Measurements from ENCODE around the gene SMIM20.
"Not testable (repeated sequence)": the region's sequence is repeated elsewhere in the genome, so short reads cannot be mapped to it uniquely, and the experiment has no call there.

SMIM20 gene

GRCh38 chr4:25892796-25893195, 21.2 kb upstream of the SMIM20 start:
- DNase-seq = no peak

- no peak for DNase-seq
Measured at GRCh38 chr4:25896776-25897539, 17.1 kb upstream of the SMIM20 start.

- no peak for DNase-seq
Measured at GRCh38 chr4:25900310-25900709, 13.7 kb upstream of the SMIM20 start.

- no peak for DNase-seq
Measured at GRCh38 chr4:25901030-25901430, 13.0 kb upstream of the SMIM20 start.

- no peak for DNase-seq
Measured at GRCh38 chr4:25903900-25904747, 9.9 kb upstream of the SMIM20 start.

GRCh38 chr4:25904748-25905082, 9.3 kb upstream of the SMIM20 start:
- no peak for DNase-seq

GRCh38 chr4:25905371-25905770, 8.6 kb upstream of the SMIM20 start:
- no peak for DNase-seq

GRCh38 chr4:25906113-25906512, 7.9 kb upstream of the SMIM20 start:
- not testable (repeated sequence) for DNase-seq

- DNase-seq = no peak
Measured at GRCh38 chr4:25908491-25908901, 5.5 kb upstream of the SMIM20 start.

- DNase-seq = no peak
Measured at GRCh38 chr4:25911356-25911755, 2.7 kb upstream of the SMIM20 start.

- DNase-seq = peak; percentile 71
Measured at GRCh38 chr4:25913056-25913850, 767 bp upstream of the SMIM20 start.

GRCh38 chr4:25914670-25915352, 791 bp downstream of the SMIM20 start:
- no peak for DNase-seq

GRCh38 chr4:25915353-25915705, 1.3 kb downstream of the SMIM20 start:
- no peak for DNase-seq

- DNase-seq = no peak
Measured at GRCh38 chr4:25916870-25917269, 2.9 kb downstream of the SMIM20 start.

- no peak for DNase-seq
Measured at GRCh38 chr4:25919676-25920075, 5.7 kb downstream of the SMIM20 start.

GRCh38 chr4:25921922-25922321, 7.9 kb downstream of the SMIM20 start:
- DNase-seq = no peak

GRCh38 chr4:25922812-25923369, 8.9 kb downstream of the SMIM20 start:
- no peak for DNase-seq

GRCh38 chr4:25923745-25924144, 9.7 kb downstream of the SMIM20 start:
- no peak for DNase-seq

- DNase-seq = peak; percentile 70
Measured at GRCh38 chr4:25925486-25926201, 11.6 kb downstream of the SMIM20 start.

GRCh38 chr4:25926462-25926861, 12.4 kb downstream of the SMIM20 start:
- DNase-seq = no peak

GRCh38 chr4:25927361-25928195, 13.6 kb downstream of the SMIM20 start:
- no peak for DNase-seq

Measured in activated effector memory CD4-positive, alpha-beta T cell treated with anti-CD3 and anti-CD28 coated beads, Interleukin-2, amount 50 U/mL, for 16 hours (primary cell).